Fibroblast of villous mesenchyme (primary cell): ENCODE results near the gene MCTP1. TPM values are rescaled to one million over a fixed set of nuclear protein-coding genes. Genes with fewer than 3 reads are reported as not detected.

ENCODE experiments used
- DNase-seq: peaks from one replicate; pipeline ENCODE4 v3.0.0-alpha.2; 2010; ENCODE audit warnings: low read depth
- H3K4me3 ChIP-seq: 2 replicates; pipeline ENCODE4 v1.5.1; 2011; ENCODE audit warnings: low read depth, mild to moderate bottlenecking, low read length
- CTCF ChIP-seq: IDR thresholded peaks from 2 replicates; pipeline ENCODE4 v1.5.1; 2012; ENCODE audit warnings: low read depth, mild to moderate bottlenecking, low read length; ENCODE audit not compliant: insufficient read depth
- total RNA-seq: library from RNA; depleted of rRNA; stranded (reverse); fragments of >200 nt; gene quantifications from 2 replicates; pipeline ENCODE4 v1.2.3, GENCODE V29; 2012

Gene MCTP1
- total RNA-seq, 1 donor: 14.7 TPM

- H3K4me3 ChIP-seq: no peak overlapping the region
- no peak for DNase-seq
- TF ChIP-seq CTCF: no peak
Observed at GRCh38 chr5:94808497-94808896, 476.4 kb downstream of the MCTP1 start.

- no peak overlapping the region for H3K4me3 ChIP-seq
- no peak for TF ChIP-seq CTCF
- no peak for DNase-seq
Observed at GRCh38 chr5:94807985-94808384, 476.9 kb downstream of the MCTP1 start.

- no peak overlapping the region for H3K4me3 ChIP-seq
- TF ChIP-seq CTCF: no peak
- no peak for DNase-seq
Observed at GRCh38 chr5:94802450-94802849, 482.4 kb downstream of the MCTP1 start.

- no peak overlapping the region for H3K4me3 ChIP-seq
- no peak for TF ChIP-seq CTCF
Observed at GRCh38 chr5:94796586-94796985, 488.3 kb downstream of the MCTP1 start.

GRCh38 chr5:94793816-94794198 lies 491.1 kb downstream of the MCTP1 start:
- no peak overlapping the region for H3K4me3 ChIP-seq
- no peak for TF ChIP-seq CTCF
- peak; percentile 9 for DNase-seq

More at GRCh38 chr5:94796586-94796985, 488.3 kb downstream of the MCTP1 start:
- no peak for DNase-seq

- TF ChIP-seq CTCF: no peak
- H3K4me3 ChIP-seq: no peak overlapping the region
- DNase-seq: peak; percentile 70
Observed at GRCh38 chr5:94793113-94793815, 491.6 kb downstream of the MCTP1 start.

GRCh38 chr5:94791829-94792228 lies 493.1 kb downstream of the MCTP1 start:
- no peak for DNase-seq
- no peak overlapping the region for H3K4me3 ChIP-seq
- no peak for TF ChIP-seq CTCF
